Measurements from ENCODE around the gene EXOC4.

DNA sequence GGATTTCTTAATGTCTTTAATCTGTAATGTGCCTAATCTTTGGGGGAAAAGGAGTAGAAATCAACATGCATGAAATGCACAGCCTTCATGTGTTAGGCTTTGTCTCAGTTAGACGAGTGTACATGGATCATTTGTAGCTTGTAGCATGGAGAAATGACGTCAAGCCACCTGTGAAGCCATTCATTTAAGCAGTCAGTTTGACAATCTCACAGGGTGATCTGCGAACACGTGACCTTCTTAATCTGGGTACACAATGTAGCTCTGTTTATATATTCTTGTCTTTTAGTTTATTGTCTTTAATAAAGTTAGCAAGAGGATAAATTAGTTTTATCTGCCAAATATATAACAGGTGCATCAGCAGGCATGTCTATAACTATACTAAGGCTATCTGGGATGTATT lies 522.3 kb downstream of the EXOC4 start:
- TF ChIP-seq, protein P1, sequence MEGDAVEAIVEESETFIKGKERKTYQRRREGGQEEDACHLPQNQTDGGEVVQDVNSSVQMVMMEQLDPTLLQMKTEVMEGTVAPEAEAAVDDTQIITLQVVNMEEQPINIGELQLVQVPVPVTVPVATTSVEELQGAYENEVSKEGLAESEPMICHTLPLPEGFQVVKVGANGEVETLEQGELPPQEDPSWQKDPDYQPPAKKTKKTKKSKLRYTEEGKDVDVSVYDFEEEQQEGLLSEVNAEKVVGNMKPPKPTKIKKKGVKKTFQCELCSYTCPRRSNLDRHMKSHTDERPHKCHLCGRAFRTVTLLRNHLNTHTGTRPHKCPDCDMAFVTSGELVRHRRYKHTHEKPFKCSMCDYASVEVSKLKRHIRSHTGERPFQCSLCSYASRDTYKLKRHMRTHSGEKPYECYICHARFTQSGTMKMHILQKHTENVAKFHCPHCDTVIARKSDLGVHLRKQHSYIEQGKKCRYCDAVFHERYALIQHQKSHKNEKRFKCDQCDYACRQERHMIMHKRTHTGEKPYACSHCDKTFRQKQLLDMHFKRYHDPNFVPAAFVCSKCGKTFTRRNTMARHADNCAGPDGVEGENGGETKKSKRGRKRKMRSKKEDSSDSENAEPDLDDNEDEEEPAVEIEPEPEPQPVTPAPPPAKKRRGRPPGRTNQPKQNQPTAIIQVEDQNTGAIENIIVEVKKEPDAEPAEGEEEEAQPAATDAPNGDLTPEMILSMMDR (IDR thresholded peaks at IDR 0.05), result no peak
- no peak for TF ChIP-seq POLR2A (IDR thresholded peaks at IDR 0.05)
